A549 (cell line): Measurements from ENCODE around the gene HBG1.

Experiments
- KDM1A ChIP-seq: fragments of 200-600 bp; sonication (generic); IDR thresholded peaks from 2 replicates; pipeline ENCODE4 v1.6.1; 2016; ENCODE audit warnings: low read depth, mild to moderate bottlenecking
- MYC ChIP-seq: IDR thresholded peaks from 2 replicates; pipeline ENCODE4 v1.6.1; 2012; ENCODE audit warnings: mild to moderate bottlenecking, inconsistent platforms, low read length, improper control_type of control experiment, borderline replicate concordance
- NPAS2 ChIP-seq: fragments of 250-450 bp; sonication (Bioruptor Pico); IDR thresholded peaks from 2 replicates; pipeline ENCODE4 v1.8.0; 2022; ENCODE audit warnings: mild to moderate bottlenecking, moderate library complexity, borderline replicate concordance
- NR3C1 ChIP-seq: fragments of >200 bp; sonication (Bioruptor Twin); formaldehyde crosslinking; IDR thresholded peaks from 3 replicates; pipeline ENCODE4 v1.6.1; 2017
- POLR2A ChIP-seq: IDR thresholded peaks from 2 replicates; pipeline ENCODE4 v1.6.1; 2012; ENCODE audit warnings: mild to moderate bottlenecking, low read length
- POLR2AphosphoS2 ChIP-seq: conservative IDR thresholded peaks from 2 replicates; pipeline ENCODE4 v1.6.1; 2012; ENCODE audit warnings: low read length, improper control_type of control experiment, inconsistent platforms
- SMC3 ChIP-seq: fragments of >200 bp; sonication (Bioruptor Twin); formaldehyde crosslinking; IDR thresholded peaks from 3 replicates; pipeline ENCODE4 v1.6.1; 2018; ENCODE audit warnings: inconsistent platforms
- SREBF2 ChIP-seq: fragments of 450-650 bp; IDR thresholded peaks from 2 replicates; pipeline ENCODE4 v1.6.1; 2014; ENCODE audit warnings: mild to moderate bottlenecking, moderate library complexity
- TF ChIP-seq, protein P1 (sequence below): fragments of >200 bp; sonication (Bioruptor Twin); formaldehyde crosslinking; IDR thresholded peaks from 3 replicates; pipeline ENCODE4 v1.5.1; 2016
- TF ChIP-seq, protein P2 (sequence below): IDR thresholded peaks from 2 replicates; pipeline ENCODE4 v1.6.1; 2012; ENCODE audit warnings: low read depth, borderline replicate concordance
- TF ChIP-seq, protein P3 (sequence below): IDR thresholded peaks from 2 replicates; pipeline ENCODE4 v1.6.1; 2012
- TF ChIP-seq, protein P4 (sequence below): fragments of >200 bp; sonication (Bioruptor Twin); formaldehyde crosslinking; IDR thresholded peaks from 3 replicates; pipeline ENCODE4 v1.6.1; 2016

DNA sequence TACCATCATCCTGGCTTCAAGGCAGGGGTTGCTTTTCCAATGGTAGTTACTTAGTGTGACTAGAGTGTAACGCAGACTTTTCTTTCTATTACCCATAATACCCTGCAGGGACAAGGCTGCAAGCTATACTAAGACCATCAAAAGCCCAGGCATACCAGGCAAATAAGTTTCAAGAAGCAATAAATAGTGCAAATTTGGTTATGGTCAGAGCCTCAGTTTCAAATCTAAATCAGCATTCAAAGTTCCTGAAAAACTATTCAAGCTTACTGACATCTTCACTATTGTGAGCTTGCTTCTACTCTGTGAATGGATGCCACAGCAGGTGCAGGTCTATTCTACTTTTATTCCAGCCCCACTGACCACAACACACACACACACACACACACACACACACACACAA, 20.3 kb downstream of the HBG1 start:
- TF ChIP-seq SMC3 (no peak), POLR2AphosphoS2 (no peak), NPAS2 (no peak), MYC (no peak), SREBF2 (no peak), KDM1A (no peak), POLR2A (no peak), NR3C1 (no peak)
- TF ChIP-seq, protein P1, sequence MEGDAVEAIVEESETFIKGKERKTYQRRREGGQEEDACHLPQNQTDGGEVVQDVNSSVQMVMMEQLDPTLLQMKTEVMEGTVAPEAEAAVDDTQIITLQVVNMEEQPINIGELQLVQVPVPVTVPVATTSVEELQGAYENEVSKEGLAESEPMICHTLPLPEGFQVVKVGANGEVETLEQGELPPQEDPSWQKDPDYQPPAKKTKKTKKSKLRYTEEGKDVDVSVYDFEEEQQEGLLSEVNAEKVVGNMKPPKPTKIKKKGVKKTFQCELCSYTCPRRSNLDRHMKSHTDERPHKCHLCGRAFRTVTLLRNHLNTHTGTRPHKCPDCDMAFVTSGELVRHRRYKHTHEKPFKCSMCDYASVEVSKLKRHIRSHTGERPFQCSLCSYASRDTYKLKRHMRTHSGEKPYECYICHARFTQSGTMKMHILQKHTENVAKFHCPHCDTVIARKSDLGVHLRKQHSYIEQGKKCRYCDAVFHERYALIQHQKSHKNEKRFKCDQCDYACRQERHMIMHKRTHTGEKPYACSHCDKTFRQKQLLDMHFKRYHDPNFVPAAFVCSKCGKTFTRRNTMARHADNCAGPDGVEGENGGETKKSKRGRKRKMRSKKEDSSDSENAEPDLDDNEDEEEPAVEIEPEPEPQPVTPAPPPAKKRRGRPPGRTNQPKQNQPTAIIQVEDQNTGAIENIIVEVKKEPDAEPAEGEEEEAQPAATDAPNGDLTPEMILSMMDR, result no peak
- TF ChIP-seq, protein P2, sequence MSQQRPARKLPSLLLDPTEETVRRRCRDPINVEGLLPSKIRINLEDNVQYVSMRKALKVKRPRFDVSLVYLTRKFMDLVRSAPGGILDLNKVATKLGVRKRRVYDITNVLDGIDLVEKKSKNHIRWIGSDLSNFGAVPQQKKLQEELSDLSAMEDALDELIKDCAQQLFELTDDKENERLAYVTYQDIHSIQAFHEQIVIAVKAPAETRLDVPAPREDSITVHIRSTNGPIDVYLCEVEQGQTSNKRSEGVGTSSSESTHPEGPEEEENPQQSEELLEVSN, result no peak
- TF ChIP-seq, protein P3, sequence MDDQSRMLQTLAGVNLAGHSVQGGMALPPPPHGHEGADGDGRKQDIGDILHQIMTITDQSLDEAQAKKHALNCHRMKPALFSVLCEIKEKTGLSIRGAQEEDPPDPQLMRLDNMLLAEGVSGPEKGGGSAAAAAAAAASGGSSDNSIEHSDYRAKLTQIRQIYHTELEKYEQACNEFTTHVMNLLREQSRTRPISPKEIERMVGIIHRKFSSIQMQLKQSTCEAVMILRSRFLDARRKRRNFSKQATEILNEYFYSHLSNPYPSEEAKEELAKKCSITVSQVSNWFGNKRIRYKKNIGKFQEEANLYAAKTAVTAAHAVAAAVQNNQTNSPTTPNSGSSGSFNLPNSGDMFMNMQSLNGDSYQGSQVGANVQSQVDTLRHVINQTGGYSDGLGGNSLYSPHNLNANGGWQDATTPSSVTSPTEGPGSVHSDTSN, result no peak
- TF ChIP-seq, protein P4, sequence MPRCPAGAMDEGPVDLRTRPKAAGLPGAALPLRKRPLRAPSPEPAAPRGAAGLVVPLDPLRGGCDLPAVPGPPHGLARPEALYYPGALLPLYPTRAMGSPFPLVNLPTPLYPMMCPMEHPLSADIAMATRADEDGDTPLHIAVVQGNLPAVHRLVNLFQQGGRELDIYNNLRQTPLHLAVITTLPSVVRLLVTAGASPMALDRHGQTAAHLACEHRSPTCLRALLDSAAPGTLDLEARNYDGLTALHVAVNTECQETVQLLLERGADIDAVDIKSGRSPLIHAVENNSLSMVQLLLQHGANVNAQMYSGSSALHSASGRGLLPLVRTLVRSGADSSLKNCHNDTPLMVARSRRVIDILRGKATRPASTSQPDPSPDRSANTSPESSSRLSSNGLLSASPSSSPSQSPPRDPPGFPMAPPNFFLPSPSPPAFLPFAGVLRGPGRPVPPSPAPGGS, result no peak
